Hepatocyte (in vitro differentiated cells): Measurements from ENCODE around the gene MKI67. TPM values are rescaled to one million over a fixed set of nuclear protein-coding genes. Genes with fewer than 3 reads are reported as not detected.
"Not testable (repeated sequence)": the region's sequence is repeated elsewhere in the genome, so short reads cannot be mapped to it uniquely, and the experiment has no call there.

ENCODE experiments used
- DNase-seq: peaks from one replicate; pipeline ENCODE4 v3.0.0-alpha.2; 2016; ENCODE audit warnings: low spot score
- H2AFZ ChIP-seq: fragments of 200-600 bp; sonication (generic); 2 replicates; pipeline ENCODE4 v1.6.0; 2016; ENCODE audit warnings: antibody characterized with exemption, mild to moderate bottlenecking
- H3K27ac ChIP-seq: fragments of 200-600 bp; sonication (generic); 2 replicates; pipeline ENCODE4 v1.5.1; 2016; ENCODE audit warnings: mild to moderate bottlenecking
- H3K27me3 ChIP-seq: fragments of 200-600 bp; sonication (generic); 2 replicates; pipeline ENCODE4 v1.6.1; 2016
- H3K36me3 ChIP-seq: fragments of 200-600 bp; sonication (generic); replicated peaks from 2 replicates; pipeline ENCODE4 v1.5.1; 2016; ENCODE audit warnings: low read depth; ENCODE audit not compliant: insufficient read depth
- H3K4me1 ChIP-seq: fragments of 200-600 bp; sonication (generic); 2 replicates; pipeline ENCODE4 v1.5.1; 2016; ENCODE audit warnings: mild to moderate bottlenecking, moderate library complexity; ENCODE audit not compliant: insufficient read depth
- H3K4me2 ChIP-seq: fragments of 200-600 bp; sonication (generic); 2 replicates; pipeline ENCODE4 v1.6.0; 2016
- H3K4me3 ChIP-seq: fragments of 200-600 bp; sonication (generic); 2 replicates; pipeline ENCODE4 v1.5.1; 2016; ENCODE audit warnings: mild to moderate bottlenecking
- H3K79me2 ChIP-seq: fragments of 200-600 bp; sonication (generic); 2 replicates; pipeline ENCODE4 v1.6.0; 2017; ENCODE audit warnings: mild to moderate bottlenecking
- H3K9me2 ChIP-seq: fragments of 200-600 bp; sonication (generic); replicated peaks from 2 replicates; pipeline ENCODE4 v1.6.0; 2017; ENCODE audit warnings: mild to moderate bottlenecking; ENCODE audit not compliant: insufficient read depth
- H3K9me3 ChIP-seq: fragments of 200-600 bp; sonication (generic); 2 replicates; pipeline ENCODE4 v1.5.1; 2016; ENCODE audit warnings: low read depth, mild to moderate bottlenecking
- H4K20me1 ChIP-seq: fragments of 200-600 bp; sonication (generic); 2 replicates; pipeline ENCODE4 v1.6.0; 2016; ENCODE audit warnings: mild to moderate bottlenecking; ENCODE audit not compliant: insufficient read depth, poor library complexity, severe bottlenecking
- EZH2 ChIP-seq: fragments of 200-600 bp; sonication (generic); IDR thresholded peaks from 2 replicates; pipeline ENCODE4 v1.6.1; 2016; ENCODE audit warnings: antibody characterized with exemption, mild to moderate bottlenecking, borderline replicate concordance
- EZH2phosphoT487 ChIP-seq: fragments of 200-600 bp; sonication (generic); IDR thresholded peaks from one replicate; pipeline ENCODE4 v1.6.1; 2018; ENCODE audit warnings: antibody characterized with exemption, mild to moderate bottlenecking, low read depth, moderate library complexity; ENCODE audit not compliant: unreplicated experiment, severe bottlenecking
- WGBS: methylation state at CpG from one replicate; pipeline ENCODE4 v1.1.6; 2016; ENCODE audit warnings: low lambda C conversion rate; ENCODE audit errors: missing lambda C conversion rate; 5-methylcytosine and 5-hydroxymethylcytosine counted together
- polyA plus RNA-seq: library from polyadenylated mRNA; unstranded; fragments of >200 nt; fragmentation: Nextera tagmentation; extraction: Ambion mirVana; gene quantifications from 2 replicates; pipeline ENCODE4 v1.2.1, GENCODE V29; 2016
- total RNA-seq: library from RNA; depleted of rRNA; stranded (reverse); fragments of >200 nt; gene quantifications from 2 replicates; pipeline ENCODE4 v1.2.3, GENCODE V29; 2014
- TF ChIP-seq, protein P1 (sequence below): fragments of 200-600 bp; sonication (generic); IDR thresholded peaks from 2 replicates; pipeline ENCODE4 v1.5.1; 2016; ENCODE audit warnings: antibody characterized with exemption, mild to moderate bottlenecking; ENCODE audit not compliant: poor library complexity

Gene MKI67
- total and polyA plus RNA-seq, 2 experiments from 2014 or later: 8.1 to 13.1 TPM

- Histone ChIP-seq H3K9me2 (no peaks in the 10 kb centered on the region), H3K27me3 (no peaks in the 10 kb centered on the region), H2AFZ (no peak overlapping the region), H3K4me3 (no peak overlapping the region), H3K36me3 (no peaks in the 10 kb centered on the region), H3K4me1 (no peaks in the 10 kb centered on the region), H3K9me3 (no peaks in the 10 kb centered on the region), H3K79me2 (no peaks in the 10 kb centered on the region), H3K4me2 (no peak overlapping the region), H3K27ac (no peak overlapping the region), H4K20me1 (no peaks in the 10 kb centered on the region)
- no peak for DNase-seq
- 75% methylated on average over 1 of the region's 1 CpG for WGBS
- TF ChIP-seq, protein P1, sequence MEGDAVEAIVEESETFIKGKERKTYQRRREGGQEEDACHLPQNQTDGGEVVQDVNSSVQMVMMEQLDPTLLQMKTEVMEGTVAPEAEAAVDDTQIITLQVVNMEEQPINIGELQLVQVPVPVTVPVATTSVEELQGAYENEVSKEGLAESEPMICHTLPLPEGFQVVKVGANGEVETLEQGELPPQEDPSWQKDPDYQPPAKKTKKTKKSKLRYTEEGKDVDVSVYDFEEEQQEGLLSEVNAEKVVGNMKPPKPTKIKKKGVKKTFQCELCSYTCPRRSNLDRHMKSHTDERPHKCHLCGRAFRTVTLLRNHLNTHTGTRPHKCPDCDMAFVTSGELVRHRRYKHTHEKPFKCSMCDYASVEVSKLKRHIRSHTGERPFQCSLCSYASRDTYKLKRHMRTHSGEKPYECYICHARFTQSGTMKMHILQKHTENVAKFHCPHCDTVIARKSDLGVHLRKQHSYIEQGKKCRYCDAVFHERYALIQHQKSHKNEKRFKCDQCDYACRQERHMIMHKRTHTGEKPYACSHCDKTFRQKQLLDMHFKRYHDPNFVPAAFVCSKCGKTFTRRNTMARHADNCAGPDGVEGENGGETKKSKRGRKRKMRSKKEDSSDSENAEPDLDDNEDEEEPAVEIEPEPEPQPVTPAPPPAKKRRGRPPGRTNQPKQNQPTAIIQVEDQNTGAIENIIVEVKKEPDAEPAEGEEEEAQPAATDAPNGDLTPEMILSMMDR: no peak
- TF ChIP-seq EZH2phosphoT487 (no peak), EZH2 (no peak)
Observed at GRCh38 chr10:128172756-128173155, 46.5 kb upstream of the MKI67 start.

- no peak overlapping the region for H3K4me3 ChIP-seq
- TF ChIP-seq, protein P1: no peak
- TF ChIP-seq EZH2phosphoT487 (no peak), EZH2 (no peak)
- no peaks in the 10 kb centered on the region for H3K4me1 ChIP-seq
- no peaks in the 10 kb centered on the region for H3K9me3 ChIP-seq
- no peaks in the 10 kb centered on the region for H3K79me2 ChIP-seq
- DNase-seq: no peak
- no peaks in the 10 kb centered on the region for H4K20me1 ChIP-seq
- peaks cover 5% of the 10 kb centered on the region for H3K27me3 ChIP-seq
- WGBS: 87% methylated on average over 8 of the region's 8 CpGs
- H3K27ac ChIP-seq: no peak overlapping the region
- no peak overlapping the region for H2AFZ ChIP-seq
- no peaks in the 10 kb centered on the region for H3K9me2 ChIP-seq
- H3K4me2 ChIP-seq: no peak overlapping the region
- H3K36me3 ChIP-seq: no peaks in the 10 kb centered on the region
Observed at GRCh38 chr10:128169811-128170379, 43.7 kb upstream of the MKI67 start.

DNA sequence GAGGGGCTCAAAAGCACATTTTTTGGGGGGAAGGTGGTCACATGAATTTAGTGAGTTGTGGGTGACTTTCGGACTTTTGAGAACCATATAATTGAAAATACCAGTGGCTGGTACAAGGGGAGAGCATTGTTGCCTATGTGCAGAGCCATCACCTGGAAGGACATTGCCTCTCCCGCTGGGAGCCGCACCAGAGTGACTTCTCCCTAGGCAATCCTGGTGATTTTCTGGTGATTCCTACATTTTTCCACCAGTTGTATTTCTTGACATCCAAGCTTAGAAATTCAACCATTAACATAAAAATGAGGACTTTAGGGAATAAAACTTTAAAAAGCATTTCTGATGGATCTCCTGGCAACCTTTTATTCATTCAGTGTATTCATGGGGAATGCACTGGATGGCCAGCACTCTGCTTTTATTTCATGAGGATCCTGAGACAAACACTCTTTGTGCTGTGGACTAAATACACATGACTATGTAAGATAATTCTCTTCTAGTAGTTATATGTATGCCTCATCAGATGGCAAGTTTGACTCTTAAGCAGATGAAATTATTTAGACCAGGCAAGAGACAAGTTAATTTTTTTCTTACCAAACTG is 41.8 kb upstream of the MKI67 start:
- Histone ChIP-seq H3K79me2 (no peaks in the 10 kb centered on the region), H3K36me3 (no peaks in the 10 kb centered on the region), H3K27ac (no peak overlapping the region), H3K9me2 (no peaks in the 10 kb centered on the region), H3K4me1 (no peaks in the 10 kb centered on the region), H3K27me3 (peaks cover 5% of the 10 kb centered on the region), H2AFZ (no peak overlapping the region), H3K4me3 (no peak overlapping the region), H3K9me3 (no peaks in the 10 kb centered on the region), H3K4me2 (no peak overlapping the region), H4K20me1 (no peaks in the 10 kb centered on the region)
- WGBS: 94% methylated on average over 3 of the region's 3 CpGs
- no peak for TF ChIP-seq EZH2phosphoT487
- TF ChIP-seq, protein P1: no peak
- TF ChIP-seq EZH2: no peak
- no peak for DNase-seq

- H3K4me1 ChIP-seq, H3K4me2 ChIP-seq, H3K27me3 ChIP-seq, H3K27ac ChIP-seq, H4K20me1 ChIP-seq, H2AFZ ChIP-seq, H3K4me3 ChIP-seq, H3K79me2 ChIP-seq, H3K9me3 ChIP-seq, DNase-seq, H3K9me2 ChIP-seq, H3K36me3 ChIP-seq: not testable (repeated sequence)
- WGBS: 85% methylated on average over 6 of the region's 6 CpGs
Observed at GRCh38 chr10:128167123-128167522, 40.9 kb upstream of the MKI67 start.
